Measurements from ENCODE around the gene IQGAP3. TPM values are rescaled to one million over a fixed set of nuclear protein-coding genes. Genes with fewer than 3 reads are reported as not detected.
A peak's percentile ranks its signal among the peaks of the same experiment; 100 is the strongest.

Gene IQGAP3, protein sequence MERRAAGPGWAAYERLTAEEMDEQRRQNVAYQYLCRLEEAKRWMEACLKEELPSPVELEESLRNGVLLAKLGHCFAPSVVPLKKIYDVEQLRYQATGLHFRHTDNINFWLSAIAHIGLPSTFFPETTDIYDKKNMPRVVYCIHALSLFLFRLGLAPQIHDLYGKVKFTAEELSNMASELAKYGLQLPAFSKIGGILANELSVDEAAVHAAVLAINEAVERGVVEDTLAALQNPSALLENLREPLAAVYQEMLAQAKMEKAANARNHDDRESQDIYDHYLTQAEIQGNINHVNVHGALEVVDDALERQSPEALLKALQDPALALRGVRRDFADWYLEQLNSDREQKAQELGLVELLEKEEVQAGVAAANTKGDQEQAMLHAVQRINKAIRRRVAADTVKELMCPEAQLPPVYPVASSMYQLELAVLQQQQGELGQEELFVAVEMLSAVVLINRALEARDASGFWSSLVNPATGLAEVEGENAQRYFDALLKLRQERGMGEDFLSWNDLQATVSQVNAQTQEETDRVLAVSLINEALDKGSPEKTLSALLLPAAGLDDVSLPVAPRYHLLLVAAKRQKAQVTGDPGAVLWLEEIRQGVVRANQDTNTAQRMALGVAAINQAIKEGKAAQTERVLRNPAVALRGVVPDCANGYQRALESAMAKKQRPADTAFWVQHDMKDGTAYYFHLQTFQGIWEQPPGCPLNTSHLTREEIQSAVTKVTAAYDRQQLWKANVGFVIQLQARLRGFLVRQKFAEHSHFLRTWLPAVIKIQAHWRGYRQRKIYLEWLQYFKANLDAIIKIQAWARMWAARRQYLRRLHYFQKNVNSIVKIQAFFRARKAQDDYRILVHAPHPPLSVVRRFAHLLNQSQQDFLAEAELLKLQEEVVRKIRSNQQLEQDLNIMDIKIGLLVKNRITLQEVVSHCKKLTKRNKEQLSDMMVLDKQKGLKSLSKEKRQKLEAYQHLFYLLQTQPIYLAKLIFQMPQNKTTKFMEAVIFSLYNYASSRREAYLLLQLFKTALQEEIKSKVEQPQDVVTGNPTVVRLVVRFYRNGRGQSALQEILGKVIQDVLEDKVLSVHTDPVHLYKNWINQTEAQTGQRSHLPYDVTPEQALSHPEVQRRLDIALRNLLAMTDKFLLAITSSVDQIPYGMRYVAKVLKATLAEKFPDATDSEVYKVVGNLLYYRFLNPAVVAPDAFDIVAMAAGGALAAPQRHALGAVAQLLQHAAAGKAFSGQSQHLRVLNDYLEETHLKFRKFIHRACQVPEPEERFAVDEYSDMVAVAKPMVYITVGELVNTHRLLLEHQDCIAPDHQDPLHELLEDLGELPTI (N-terminal part only)
- total RNA-seq (2022): 36.4 and 48.3 TPM in 2 replicates
- percentile 64 among the genes with signal in this experiment for Bru-seq, nascent RNA
- percentile 69 among the genes with signal in this experiment for BruChase-seq, experiment 1, labeled RNA remaining after a 6-hour chase
- BruChase-seq, experiment 2, labeled RNA remaining after a 2-hour chase: percentile 68 among the genes with signal in this experiment
- long read RNA-seq, full-length matches to known transcripts: 3 of 13 reads
- long read RNA-seq, partial matches to known transcripts: 2 of 13 reads
- long read RNA-seq, other reads (novel, unspliced or antisense): 8 of 13 reads

DNA sequence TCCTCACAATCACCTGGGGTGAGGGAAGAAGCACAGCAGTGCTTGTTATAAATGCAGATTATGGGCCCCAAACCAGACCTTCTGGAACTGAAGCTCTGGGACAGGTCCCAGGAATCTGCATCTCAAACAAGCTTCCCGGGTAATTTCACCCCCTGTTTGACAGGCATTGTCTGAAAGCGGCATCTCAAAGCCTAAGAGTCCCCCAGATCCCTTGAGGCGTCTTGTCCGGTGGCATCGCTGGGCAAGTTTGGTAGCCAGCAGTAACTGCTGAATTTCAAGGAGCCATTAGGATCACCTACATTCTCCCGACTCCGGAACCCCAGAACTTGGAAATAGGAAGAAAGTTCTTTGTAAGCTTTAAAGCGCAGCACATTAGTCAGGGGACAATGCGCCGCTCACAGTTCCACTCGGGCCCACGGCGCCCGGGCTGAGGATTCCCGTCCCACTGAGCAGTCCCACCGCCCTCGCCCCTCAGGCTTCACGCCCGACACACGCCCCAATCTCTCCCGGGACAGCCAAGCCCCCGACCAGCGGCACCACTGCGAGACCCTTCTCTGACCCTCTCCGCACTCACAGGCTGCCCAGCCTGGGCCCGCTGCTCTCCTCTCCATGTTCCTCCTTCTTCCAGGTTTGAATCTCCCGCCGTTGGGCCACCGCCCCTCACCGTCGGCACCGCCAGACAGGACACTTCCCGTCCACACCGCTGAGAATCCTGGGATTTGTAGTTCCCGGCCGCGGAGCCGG is at the start of gene IQGAP3:
TSS of gene IQGAP3 (minus strand) at position 647 of the 744 bp plus-strand sequence. CDS start at position 611, 36 bp downstream.
- peak within 1 kb of the TSS; percentile 87 for H3K4me3 Mint-ChIP-seq (ENCODE audit: unreplicated experiment)
- ChIA-PET CTCF (interaction anchor here (0.6 to 1.9 kb wide), 16 partner anchors 9 to 127 kb away, joined by 3 to 6 read pairs (median 3); partner anchors contain the start of genes GPATCH4 and HAPLN2), POLR2A (interaction anchor here (0.6 to 3.2 kb wide), 16 partner anchors 12 to 213 kb away, joined by 3 to 20 read pairs (median 4); partner anchors contain the start of genes GPATCH4, MEF2D and NAXE)
- intact Hi-C loops (cut with micrococcal nuclease): loop anchor here (1.0 kb wide), 3 partner anchors 67 to 115 kb away; no protein-coding TSS in a partner anchor
- TF ChIP-seq, protein P1, sequence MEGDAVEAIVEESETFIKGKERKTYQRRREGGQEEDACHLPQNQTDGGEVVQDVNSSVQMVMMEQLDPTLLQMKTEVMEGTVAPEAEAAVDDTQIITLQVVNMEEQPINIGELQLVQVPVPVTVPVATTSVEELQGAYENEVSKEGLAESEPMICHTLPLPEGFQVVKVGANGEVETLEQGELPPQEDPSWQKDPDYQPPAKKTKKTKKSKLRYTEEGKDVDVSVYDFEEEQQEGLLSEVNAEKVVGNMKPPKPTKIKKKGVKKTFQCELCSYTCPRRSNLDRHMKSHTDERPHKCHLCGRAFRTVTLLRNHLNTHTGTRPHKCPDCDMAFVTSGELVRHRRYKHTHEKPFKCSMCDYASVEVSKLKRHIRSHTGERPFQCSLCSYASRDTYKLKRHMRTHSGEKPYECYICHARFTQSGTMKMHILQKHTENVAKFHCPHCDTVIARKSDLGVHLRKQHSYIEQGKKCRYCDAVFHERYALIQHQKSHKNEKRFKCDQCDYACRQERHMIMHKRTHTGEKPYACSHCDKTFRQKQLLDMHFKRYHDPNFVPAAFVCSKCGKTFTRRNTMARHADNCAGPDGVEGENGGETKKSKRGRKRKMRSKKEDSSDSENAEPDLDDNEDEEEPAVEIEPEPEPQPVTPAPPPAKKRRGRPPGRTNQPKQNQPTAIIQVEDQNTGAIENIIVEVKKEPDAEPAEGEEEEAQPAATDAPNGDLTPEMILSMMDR (IDR thresholded peaks at IDR 0.05; ENCODE audit: unreplicated experiment): no peak
- no peaks in the 10 kb centered on the region for H3K9me3 Mint-ChIP-seq (ENCODE audit: unreplicated experiment)
- peak within 1 kb of the TSS; percentile 70 for H3K27ac Mint-ChIP-seq (ENCODE audit: low read depth, unreplicated experiment)
- DNase-seq (ENCODE audit: unreplicated experiment): peak; percentile 94
- BruUV-seq (replicated peaks): no TSS peak
- peaks cover 28% of the 10 kb centered on the region for H3K4me1 Mint-ChIP-seq (ENCODE audit: insufficient read depth, unreplicated experiment)
- peaks cover 8% of the 10 kb centered on the region for H3K36me3 Mint-ChIP-seq (ENCODE audit: insufficient read depth, unreplicated experiment)
- peaks cover 11% of the 10 kb centered on the region for H3K27me3 Mint-ChIP-seq (ENCODE audit: insufficient read depth, unreplicated experiment)

DNA sequence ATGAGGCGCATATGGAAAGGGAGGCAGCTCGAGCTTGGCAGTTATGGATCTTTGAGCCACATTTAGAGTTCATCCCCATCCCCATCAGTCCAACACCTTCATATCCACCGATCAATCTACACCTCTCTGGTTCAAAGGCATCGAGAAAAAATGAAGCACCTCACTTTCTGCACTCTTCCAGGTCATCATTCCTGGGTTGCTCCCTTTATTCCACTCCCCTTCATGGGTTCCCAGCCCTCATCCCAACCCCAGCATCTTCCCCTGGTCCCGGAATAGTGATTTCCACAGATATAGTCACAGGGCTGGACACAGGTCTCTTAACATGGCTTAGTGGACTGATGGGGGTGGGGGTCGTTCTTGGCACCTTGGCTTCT is 47.2 kb upstream of the IQGAP3 start:
- Mint-ChIP-seq H3K9me3 (ENCODE audit: unreplicated experiment) (no peaks in the 10 kb centered on the region), H3K4me3 (ENCODE audit: unreplicated experiment) (no peak overlapping the region), H3K36me3 (ENCODE audit: insufficient read depth, unreplicated experiment) (no peaks in the 10 kb centered on the region), H3K4me1 (ENCODE audit: insufficient read depth, unreplicated experiment) (peaks cover 15% of the 10 kb centered on the region), H3K27ac (ENCODE audit: low read depth, unreplicated experiment) (no peak overlapping the region), H3K27me3 (ENCODE audit: insufficient read depth, unreplicated experiment) (peaks cover 59% of the 10 kb centered on the region)
- BruUV-seq (replicated peaks): no TSS peak
- CTCF ChIA-PET: interaction anchor here (0.7 to 20.9 kb wide), 25 partner anchors 8 to 450 kb away, joined by 3 to 396 read pairs (median 4); partner anchors contain the start of gene CRABP2
- no peak for DNase-seq (ENCODE audit: unreplicated experiment)
- TF ChIP-seq, protein P1 (IDR thresholded peaks at IDR 0.05; ENCODE audit: unreplicated experiment): no peak
- POLR2A ChIA-PET: interaction anchor here (0.9 to 1.5 kb wide), 3 partner anchors 24 to 37 kb away, joined by 3 to 5 read pairs (median 3); no protein-coding TSS in a partner anchor
- intact Hi-C loops (cut with micrococcal nuclease): no loop called here

DNA sequence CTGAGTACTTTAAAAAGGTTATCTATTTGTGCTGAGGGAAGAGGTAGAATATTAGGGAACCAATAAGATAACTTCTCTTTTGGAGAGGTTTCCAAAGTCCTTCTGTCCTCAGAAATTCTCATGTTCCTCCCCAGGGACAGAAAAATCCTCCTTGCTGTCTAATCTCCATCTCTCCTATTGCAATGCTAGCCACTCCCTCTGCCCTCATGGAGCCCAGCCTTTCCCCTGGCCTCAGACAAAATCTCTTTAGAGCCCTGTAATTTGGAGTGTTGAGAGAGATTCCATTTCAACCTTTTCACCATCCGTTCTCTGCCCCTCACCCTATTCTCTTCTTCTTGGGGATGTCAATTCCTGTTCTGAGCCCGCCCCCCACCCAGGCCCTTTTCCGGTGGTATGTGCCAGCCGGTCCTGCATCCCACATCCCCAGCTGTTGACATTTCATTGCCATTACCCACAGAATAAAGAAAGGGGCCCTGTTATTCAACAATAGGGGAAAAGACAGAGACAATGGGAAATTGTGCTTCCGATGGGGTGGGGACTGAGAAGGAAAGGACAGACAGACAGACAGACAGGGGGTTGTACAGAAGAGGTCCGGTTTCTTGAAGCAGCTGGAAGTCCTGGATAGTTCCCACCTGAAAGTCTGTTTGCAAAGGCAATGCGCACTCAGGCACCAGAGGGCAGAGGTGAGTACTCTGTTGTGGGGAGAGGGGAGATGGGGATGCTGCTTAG is 46.7 kb upstream of the IQGAP3 start, which contains the start of gene HAPLN2:
TSS of gene HAPLN2 (plus strand) at position 563 of the 729 bp plus-strand sequence. CDS start 4,076 bp downstream, outside the sequence.
- peak; percentile 57 for DNase-seq (ENCODE audit: unreplicated experiment)
- POLR2A ChIA-PET: interaction anchor here (0.9 to 1.2 kb wide), 2 partner anchors 25 to 37 kb away, joined by 3 read pairs; no protein-coding TSS in a partner anchor
- CTCF ChIA-PET: interaction anchor here (0.6 to 20.9 kb wide), 24 partner anchors 8 to 450 kb away, joined by 3 to 396 read pairs (median 5); no protein-coding TSS in a partner anchor
- no TSS peak for BruUV-seq (replicated peaks)
- Mint-ChIP-seq H3K36me3 (ENCODE audit: insufficient read depth, unreplicated experiment) (no peaks in the 10 kb centered on the region), H3K9me3 (ENCODE audit: unreplicated experiment) (no peaks in the 10 kb centered on the region), H3K27ac (ENCODE audit: low read depth, unreplicated experiment) (no peak within 1 kb of the TSS), H3K27me3 (ENCODE audit: insufficient read depth, unreplicated experiment) (peaks cover 54% of the 10 kb centered on the region), H3K4me1 (ENCODE audit: insufficient read depth, unreplicated experiment) (peaks cover 15% of the 10 kb centered on the region), H3K4me3 (ENCODE audit: unreplicated experiment) (no peak within 1 kb of the TSS)
- TF ChIP-seq, protein P1 (IDR thresholded peaks at IDR 0.05; ENCODE audit: unreplicated experiment): peak; percentile 51
- intact Hi-C loops (cut with micrococcal nuclease): no loop called here

All from MCF 10A (cell line).